Measurements from ENCODE around the gene JARID2.

Gene JARID2

DNA sequence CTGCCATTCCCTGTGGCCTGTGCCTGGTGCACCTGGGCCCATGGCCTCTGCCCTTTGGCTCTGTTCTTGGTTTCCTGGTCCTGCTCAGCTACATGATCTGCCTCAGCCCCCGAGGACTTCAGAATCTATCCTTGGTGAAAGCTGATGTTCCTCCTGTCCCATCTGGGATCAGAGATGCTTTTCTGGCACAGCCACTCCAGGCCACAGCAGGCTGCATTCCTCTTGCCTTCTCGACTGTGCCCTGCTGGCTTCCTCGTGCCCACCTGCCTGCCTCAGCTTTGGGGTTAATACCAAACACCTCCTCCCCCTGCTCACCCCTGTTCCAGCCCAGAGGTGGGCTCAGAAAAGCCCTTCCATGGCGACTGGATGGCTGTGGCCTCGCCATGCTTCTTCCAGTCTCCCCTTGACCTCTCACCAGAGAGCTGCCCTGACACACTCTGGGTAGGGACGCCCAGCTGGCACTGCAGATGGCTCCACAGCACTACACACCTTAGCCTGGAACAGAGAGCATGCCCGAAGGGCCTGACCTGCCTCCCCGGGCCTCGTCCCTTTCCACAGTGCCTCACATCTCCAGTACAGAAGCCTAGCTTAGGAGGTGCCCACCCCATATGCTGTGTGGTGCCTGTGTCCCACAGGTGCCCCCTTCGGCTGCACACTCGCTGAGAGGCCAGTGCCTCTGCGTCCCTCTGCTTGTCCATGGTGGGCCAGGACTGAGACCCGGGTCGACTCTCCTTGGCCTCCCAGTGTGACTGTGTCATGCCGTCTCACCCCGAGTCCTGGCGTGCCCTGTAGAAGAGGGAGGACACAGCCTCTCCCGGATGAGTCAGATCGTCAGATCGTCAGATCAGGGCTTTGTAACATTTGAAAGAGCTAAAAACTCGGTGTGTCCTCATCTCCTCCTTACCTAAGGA is 268.2 kb downstream of the JARID2 start:
- DNase-seq: no peak

DNA sequence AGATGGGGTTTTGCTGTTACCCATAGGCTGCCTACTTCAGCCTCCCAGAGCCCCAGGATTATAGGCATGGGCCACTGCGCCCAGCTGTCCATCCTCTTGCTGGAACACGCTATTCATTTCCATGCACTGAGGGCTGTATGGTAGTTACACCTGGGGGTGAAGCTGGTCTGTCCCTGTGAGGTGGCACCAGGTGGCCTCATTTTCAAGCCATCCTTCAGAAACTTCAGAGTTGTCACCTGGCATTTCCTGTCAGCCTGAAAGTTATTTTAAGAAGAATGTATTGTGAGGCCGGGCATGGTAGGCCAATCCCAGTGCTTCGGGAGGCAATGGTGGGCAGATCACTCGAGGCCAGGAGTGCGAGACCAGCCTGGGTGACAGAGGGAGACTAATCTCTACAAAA is 269.4 kb downstream of the JARID2 start:
- DNase-seq: no peak

DNA sequence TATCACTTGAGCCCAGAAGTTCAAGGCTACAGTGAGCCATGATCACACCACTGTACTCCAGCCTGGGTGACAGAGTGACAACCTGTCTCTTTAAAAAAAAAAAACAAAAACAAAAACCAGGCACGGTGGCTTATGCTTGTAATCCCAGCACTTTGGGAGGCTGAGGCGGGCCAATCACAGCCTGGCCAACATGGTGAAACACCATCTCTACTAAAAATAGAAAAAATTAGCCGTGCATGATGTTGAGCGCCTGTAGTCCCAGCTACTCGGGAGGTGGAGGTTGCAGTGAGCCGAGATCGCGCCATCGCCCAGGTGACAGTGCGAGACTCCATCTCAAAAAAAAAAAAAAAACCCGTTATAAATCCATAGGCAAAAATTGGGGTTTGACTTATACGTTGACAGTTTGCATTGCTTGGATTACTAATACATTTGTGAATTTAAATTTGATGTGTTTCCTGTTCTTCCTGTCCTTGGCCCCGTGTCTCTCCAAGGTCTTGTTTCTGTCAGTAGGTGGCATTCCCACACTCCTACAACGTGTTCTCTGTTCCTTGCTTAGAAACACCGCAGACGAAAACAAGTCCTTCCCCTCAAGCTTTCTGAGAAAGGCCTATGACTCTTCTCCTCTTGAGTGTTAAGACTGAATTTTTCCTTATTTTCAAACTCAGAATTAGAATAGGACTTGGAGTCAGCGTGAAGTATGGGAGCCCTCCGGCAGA is 269.9 kb downstream of the JARID2 start:
- DNase-seq: no peak

DNA sequence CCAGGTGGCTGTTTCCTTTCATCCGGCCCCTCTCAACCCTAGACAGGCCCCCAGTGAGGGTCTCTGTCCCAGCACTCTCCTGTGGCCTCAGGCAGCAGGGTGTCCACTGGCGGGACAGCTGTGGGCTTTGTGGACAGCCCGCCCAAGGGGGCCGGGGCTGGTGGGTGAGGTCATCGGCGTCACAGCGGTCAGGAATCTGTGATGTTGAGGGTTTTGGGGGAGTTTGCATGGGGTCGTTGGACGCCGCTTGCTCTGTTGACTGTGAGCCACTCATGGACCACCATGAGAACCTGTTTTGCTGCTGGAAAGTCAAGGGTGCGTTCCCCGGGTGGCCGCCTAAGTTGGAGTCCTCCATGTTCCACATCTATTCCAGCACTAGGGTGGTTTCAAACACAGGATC is 270.5 kb downstream of the JARID2 start:
- DNase-seq: no peak

DNA sequence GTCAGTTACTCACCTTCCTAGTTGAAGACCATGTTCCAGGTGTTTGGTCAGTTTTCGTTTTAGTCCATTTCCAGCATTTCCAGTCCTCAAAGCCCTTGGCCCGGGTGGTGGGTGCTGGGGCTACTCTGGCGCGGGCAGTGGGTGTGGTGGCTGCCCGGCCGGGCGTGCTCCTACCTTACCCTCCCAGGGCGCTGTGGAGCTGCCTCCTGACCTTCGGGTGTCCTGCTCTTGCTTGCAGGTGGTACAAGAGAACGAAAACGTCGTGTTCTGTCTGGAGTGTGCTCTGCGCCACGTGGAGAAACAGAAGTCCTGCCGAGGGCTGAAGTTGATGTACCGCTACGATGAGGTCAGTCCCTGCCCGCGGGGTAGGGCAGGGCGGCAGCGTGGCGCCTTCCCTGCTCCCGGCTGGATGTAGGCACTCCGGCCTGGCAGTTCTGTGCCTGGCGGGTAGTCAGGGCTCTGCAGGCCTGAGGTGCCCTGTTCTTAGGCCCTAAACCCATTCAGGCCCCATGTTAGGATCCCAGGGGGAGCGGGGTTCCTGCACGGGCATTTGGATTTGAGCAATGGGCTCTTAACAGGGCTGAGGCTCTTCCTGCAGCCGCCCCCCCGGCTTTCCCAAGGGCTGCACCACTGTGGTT is 271.2 kb downstream of the JARID2 start:
- no peak for DNase-seq

DNA sequence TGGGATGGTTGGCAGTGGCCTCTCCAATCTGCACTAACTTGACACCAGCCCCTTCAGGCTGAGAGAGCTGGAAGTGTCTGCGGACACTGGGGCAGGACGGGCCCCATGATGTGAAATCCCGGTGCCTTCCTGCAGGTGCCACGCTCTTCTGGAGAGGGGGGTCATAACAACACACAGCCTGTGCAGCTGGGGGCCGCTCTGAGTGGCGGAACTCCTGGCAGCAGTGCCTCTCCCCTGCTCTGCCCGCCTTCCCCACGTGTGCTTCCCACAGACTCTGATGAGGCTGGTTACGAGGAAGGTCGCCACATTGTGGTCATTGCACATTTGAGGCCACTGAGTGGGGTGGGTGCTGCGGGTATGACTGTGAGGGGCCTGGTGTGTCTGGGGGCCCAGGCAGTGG is 271.7 kb downstream of the JARID2 start:
- DNase-seq: no peak

DNA sequence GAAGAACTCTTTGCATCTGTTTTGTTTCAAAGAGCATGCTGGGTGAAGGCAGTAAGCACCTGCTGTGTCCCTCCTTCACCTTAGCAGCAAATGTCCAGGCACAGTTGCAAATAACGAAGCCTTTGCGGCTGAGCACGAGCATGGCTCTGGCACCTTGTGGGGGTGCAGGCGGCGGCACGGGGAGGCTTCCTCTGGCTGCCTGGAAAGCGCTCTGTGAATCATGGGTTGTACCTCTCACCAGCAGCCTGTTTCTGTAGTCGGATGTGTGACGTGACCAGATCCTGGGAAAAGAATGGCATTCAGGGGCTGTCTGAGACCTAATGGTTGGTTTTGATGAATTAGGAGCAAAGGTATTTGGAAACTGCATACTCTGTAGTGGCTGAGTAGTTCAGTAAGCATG is 272.2 kb downstream of the JARID2 start:
- no peak for DNase-seq

DNA sequence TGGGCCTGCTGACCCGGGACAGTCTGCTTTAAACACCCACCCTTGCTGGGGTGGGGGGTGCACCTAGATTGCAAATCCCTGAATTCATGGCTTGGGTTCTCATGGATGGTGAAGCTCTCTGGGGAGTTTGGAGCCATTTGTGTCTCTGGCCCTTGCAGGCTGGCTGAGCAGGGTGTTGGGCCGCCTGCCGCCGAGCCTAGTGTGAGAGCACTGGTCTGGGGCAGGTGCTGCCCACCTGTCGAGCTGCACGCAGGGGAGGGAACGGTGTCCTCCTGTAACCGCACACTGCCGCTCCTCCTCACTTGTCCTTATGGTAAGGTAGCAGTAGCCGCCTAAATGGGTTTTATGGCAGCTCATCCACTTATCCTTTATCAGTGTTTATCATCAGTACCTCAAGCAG is 273.0 kb downstream of the JARID2 start:
- no peak for DNase-seq

DNA sequence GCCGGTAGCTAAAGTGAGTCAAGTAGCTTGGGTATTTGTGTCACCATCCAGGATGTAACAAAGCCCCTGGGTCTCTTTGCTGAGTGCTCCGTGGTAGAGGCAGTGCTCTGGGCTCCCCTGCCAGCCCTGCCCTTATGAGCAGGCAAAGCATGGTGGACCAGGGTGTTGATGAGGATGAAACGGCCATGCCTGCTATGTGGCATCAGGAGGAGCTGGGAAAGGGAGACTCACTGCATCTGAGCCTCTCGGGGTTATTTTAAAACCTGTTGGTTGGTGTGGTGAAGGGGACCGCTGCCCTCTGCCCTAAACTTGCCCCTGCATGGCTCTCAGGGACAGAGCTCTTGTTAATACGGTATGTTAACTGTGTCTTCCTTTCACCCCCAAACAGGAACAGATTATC is 273.8 kb downstream of the JARID2 start:
- no peak for DNase-seq

DNA sequence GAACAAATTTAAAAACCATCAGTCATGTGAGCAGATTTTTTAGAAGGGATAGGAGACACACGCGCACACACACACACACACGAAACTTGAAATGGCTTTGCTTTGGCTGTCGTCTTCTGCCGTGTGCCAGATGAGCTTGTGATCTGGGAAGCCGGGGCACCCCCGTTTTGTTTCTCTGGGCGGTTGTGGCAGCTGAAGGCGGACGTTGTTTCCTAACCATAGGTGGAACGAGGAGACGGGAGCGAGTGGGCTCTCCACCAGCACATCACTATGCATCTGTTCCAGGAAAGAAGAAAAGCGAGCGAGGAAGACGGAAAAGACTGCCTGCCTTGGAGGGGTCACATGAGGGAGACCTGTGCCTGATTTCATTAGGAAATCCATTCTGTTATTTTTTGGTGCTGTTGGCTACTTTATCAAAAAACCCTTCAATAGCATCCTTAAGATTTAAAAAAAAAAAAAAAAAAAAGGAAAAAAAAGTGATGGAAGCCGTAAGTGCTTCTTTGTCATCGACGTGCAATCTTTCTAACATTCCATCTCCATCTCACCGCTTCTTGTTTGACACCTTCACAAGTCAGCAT is 274.8 kb downstream of the JARID2 start:
- DNase-seq: no peak

DNA sequence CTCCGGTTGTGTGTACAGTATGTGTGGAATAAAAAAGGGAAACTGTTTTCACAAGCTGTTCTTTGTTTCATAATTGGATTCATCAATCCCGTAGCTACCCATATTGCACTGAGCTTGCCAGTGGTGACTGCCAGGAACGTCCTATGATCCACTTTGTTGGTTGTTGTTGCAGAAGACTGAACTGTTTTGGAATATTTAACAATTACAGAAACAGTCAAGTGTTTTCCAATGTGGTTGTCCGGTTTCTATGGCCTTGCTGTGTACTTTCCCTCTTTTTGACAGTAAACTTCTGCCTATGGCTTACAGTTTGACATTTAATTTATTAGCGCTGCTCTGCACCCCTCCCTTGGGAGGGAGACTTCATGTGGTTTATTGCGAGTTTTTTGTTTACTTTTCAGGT is 275.7 kb downstream of the JARID2 start:
- no peak for DNase-seq

DNA sequence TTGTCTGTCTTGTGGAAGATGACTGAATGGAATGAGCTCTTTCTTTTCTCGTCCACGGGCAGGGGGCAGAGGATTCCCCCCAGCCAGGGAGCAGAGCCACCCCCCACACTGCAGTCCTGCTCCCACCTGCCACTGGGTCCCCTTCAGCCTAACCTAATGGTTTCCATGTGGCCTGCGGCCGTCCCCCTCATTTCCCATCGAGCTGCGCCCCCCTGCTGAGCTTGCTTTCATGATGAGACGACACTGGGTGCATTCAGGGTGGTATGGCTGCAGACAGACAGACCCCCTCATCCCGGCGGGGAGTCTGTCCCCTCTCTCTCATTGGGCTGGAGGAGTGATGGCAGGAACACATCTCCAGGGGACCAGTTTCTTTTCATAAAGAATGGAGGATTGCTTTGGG is 276.2 kb downstream of the JARID2 start:
- no peak for DNase-seq

DNA sequence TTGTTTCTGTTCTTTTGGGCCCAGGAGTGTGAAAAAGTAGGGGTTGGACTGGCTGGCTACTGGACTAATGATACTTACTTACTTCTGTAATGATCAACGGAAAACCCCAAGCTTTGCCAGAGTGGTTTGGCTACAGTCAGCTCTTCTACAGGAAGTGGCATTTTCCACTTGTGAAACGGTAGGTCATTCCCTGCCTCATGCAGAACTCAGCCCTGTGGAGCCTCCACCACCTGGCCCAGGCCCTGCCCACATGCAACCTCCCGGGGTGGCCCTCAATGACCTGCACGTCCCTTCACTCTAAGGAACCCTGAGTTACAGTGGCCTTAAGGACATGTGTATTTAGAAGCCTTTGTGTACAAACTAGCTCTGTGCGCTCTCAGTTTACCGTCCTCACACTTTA is 276.6 kb downstream of the JARID2 start:
- no peak for DNase-seq

DNA sequence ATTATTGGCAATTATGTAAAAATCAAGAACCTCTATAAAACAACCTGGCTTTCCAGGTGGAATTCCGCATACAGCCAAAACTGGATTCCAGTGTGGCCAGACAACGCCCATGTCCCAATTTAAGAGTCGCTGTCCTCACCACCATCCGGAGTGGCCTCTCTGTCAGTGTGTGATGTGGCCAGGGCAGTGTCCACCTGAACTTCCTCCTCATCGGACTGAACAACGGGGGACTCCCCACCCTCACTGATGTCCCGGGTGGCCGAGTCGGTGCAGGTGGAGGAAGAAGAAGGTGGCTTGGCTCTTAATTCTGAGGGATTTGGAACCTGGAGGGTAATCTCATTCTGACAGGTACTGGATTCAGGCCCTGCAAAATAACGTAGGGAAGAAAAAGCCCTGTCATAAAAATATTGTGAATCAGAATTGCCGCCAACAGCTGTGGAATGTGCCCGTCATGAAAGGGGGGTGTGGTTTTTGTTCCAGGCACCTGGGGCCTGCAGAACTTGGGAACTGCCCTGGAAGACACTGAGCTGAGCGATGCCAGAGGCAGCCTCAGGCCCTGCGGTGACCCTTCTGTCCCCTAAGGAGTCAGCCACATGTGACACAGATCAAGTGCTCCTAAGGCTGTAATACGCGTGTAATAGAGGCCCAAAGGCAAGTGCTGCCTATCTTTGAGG is 277.1 kb downstream of the JARID2 start:
- no peak for DNase-seq

DNA sequence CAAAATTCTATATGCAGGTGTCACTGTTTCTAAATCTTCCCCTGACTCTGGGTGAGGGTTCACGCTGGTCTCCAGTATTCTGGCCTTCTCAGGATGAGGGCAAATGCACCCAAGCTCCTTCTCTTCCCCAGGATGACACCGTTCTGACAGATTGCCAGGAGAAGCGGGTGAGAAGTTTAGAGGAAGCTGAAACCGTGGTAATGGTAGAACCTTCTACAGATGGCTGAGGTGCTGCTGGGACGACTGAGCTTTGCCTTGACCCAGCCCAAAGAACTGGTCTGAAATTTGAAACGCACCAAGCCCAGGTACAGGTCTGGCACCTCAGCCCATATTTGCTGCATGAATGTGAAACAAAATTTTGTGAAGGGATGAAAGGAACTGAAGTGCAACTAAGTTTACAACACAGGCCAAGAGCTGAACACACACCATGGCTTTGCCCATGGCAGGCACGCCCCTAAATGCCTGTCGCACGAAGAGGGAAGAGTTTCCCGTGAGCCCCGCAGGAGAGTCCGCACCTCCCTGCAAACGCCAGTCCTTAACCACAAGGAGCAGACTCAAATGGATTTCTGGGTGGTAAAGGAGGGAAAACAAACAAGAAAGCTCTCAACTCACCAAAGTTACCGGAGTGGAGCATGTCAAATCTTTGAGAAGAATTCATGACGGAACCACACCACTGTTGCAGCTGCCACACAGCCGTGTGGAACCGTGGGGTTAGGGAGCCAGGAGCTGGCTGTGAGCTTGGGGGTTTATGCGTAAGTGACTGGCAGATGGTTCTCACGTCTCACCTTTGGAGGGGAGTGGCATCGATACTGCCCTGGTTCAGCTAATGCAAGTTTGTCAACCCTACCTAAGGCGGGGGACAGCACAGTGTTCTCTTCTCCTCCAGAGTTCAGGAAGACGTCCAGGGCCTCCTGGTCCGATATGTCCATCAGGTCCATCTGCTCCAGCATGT is 278.1 kb downstream of the JARID2 start:
- DNase-seq: no peak

DNA sequence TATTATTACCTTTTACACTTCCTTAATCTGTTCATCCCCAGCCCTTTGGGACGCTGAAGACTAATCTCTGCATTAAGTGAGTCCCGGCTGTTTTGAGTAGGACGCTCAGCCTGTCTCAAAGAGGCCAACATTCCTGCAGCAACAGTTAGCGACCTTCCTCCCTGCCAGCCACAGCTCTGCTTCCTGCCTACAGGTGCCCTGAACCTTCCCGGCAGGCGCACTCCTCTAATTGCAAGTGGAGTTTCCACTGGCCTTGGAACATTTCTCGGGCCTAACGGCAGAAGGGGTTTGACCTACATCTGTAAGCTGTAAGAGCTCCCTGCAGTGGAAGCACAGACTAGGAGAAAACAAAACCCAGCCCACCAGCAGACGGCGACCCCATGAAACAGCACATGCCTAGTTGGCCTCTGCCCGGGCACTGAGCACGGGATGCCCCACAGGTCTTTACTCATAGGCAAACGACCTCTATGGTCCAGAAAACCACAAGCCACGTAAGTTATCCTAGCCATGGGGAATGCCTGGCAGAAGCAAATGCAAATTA is 279.1 kb downstream of the JARID2 start:
- DNase-seq: no peak

DNA sequence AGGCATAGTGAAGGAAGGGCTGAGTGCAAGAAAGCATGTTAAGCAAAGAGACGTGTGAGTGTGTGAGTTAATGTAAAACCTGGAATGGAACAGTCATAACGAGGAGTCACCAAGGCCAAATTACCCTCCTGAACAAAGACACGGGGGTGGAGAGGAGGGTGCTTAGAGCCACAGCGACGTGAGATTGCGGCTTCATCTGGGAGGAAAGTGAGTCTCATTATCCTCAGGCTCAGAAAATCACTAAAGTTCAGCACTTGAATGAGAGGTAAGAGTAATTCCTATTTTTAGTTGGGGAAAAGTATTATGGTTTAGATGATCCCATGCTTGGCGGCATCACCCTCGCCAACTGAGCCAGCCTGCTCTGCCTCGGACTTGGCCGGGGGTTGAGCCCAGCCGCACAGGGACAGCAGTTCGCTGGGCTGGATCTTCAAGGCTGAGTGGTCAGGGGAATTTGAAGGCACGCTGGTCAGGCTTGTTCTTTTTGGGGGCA is 280.4 kb downstream of the JARID2 start:
- no peak for DNase-seq

DNA sequence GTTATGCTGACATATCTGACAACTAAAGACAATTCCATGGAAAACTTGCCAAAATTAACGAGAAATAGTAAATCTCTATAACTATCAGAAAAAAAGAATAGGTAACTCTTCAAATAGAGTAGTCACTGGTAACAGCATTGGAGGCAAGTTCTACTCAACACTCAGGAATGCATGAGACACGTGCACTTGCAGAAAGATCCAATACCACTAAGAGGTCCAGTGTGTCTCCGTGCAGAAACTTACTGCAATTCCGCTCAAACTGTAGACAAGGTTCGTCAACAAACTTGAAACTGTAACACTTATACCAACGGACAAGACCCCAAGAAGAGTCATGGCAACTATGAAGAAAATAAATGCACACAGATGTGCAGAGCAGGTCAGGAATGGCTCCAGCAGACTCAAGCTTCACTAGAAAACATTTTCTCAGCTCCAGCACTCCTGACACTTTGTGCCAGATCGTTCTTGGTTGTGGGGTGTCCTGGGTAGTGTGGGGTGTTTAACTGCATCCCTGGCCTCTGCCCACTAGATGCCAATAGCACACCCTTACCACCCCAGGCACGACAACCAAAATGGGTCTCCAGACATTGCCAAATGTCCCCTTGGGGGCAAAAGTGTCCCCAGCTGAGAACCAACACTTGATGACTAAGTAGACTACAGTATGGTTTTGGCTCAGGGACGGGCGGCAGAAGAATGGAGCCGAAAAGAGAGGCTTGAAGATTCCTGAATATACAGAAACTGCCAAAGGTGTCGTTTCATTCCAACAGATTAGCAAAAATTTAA is 282.2 kb downstream of the JARID2 start:
- DNase-seq: no peak

DNA sequence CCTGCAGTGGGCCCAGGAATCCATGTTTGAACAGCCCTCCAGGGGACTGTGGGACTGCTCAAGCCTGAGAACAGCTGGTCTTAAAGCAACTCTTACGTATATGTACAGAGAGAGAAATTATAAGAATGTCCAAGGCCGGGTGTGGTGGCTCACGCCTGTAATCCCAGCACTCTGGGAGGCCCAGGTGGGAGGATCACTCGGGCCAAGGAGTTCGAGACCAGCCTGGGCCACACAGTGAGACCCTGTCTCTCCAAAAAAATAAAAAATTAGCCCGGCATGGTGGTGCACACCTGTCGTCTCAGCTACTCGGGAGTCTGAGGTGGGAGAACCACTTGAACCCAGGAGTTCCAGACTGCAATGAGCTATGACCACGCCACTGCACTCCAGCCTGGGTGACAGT is 283.0 kb downstream of the JARID2 start:
- no peak for DNase-seq

DNA sequence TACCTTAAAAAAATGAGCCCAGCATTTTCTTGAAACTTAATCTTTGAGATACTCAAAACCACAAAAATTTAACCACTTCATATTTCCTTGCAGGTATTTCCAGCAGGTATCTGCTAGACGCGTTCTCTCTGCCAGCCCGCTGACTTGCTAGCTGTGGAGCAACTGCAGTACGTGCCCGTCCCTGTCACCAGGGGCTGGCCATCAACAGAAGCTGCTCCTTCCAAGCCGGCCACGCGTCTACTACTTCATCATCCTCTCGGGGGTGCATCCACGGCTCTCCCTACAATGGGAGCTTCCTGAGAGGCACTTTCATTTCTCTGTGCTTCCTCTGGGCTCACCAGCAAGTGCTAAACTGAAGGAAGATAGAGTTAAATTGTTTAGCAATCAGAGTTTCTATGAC is 284.5 kb downstream of the JARID2 start:
- DNase-seq: no peak

All from SW 1271 (cell line).